ENCODE measurements around the gene VTI1A. TPM values are rescaled to one million over a fixed set of nuclear protein-coding genes. Genes with fewer than 3 reads are reported as not detected.

VTI1A gene
- total and polyA plus RNA-seq, 2 of the 13 experiments (the other 11 are each of a cell fraction or from before 2014, with no cell fraction given), result 11.7 to 32.7 TPM

DNA sequence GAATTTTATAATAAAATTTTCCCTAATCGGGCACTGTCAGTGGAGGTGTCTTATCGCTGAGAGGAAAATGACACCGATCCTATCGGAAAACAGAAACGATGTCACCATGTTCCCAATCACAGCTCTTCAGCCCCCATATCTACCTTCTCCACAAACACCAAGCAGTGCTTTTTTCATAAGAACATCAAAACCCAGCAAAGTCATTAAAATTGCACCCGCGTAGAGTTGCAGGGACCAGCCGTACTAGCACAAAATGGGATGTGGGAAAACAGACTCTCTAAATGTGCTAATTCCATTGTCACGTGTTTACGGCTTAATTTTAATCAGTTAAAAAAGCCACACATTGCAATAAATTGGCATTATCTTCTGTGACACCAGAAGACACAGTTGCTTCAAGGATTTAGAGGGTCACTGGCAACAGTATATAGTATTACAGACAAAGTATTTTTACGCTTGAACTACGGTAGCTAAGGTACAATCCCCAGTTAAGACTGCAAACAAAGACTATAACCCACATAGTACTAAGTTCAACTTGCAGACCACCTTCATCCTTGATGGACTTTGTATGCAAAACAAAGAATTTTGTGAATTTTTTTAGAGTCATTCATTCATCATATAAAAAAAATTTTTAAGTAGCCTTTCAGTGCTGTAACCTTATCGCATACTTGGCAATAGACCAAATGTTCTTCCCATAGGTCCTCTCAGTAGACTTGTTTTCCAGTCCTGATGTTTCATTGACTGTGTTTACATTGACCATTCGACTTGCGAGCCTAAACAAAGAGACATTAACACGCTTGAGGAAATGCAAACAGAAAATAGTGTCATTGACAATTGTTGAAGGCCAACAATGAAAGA is 116.0 kb downstream of the VTI1A start (continued):
- TF ChIP-seq CHCHD3 (CRISPR knock-in tag; IDR thresholded peaks at IDR 0.05), result no peak
- no peak for TF ChIP-seq ADNP (CRISPR knock-in tag; IDR thresholded peaks at IDR 0.05)
- TF ChIP-seq, protein P1, sequence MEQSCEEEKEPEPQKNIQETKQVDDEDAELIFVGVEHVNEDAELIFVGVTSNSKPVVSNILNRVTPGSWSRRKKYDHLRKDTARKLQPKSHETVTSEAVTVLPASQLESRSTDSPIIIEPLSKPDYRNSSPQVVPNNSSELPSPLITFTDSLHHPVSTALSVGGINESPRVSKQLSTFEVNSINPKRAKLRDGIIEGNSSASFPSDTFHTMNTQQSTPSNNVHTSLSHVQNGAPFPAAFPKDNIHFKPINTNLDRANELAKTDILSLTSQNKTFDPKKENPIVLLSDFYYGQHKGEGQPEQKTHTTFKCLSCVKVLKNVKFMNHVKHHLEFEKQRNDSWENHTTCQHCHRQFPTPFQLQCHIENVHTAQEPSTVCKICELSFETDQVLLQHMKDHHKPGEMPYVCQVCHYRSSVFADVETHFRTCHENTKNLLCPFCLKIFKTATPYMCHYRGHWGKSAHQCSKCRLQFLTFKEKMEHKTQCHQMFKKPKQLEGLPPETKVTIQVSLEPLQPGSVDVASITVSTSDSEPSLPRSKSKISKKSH (CRISPR knock-in tag; IDR thresholded peaks at IDR 0.05; ENCODE audit: borderline replicate concordance), result no peak
- no peak for TF ChIP-seq MXI1 (IDR thresholded peaks at IDR 0.05; ENCODE audit: borderline replicate concordance, low read depth, low read length)
- peak; percentile 63; the same call in 1 of the 2 replicates for TF ChIP-seq MEIS2 (CRISPR knock-in tag; IDR thresholded peaks at IDR 0.05)
- no peak for TF ChIP-seq ZNF598 (CRISPR knock-in tag; IDR thresholded peaks at IDR 0.05; ENCODE audit: borderline replicate concordance)
- no peak for TF ChIP-seq ZBTB3 (CRISPR knock-in tag; IDR thresholded peaks at IDR 0.05; ENCODE audit: borderline replicate concordance, low read depth)
- TF ChIP-seq ZNF564 (CRISPR knock-in tag; IDR thresholded peaks at IDR 0.05), result no peak
- no peak for TF ChIP-seq ZNF160 (CRISPR knock-in tag; IDR thresholded peaks at IDR 0.05)
- peak; percentile 12; the same call in 1 of the 2 replicates for TF ChIP-seq HOXA3 (CRISPR knock-in tag; IDR thresholded peaks at IDR 0.05)
- no peak for TF ChIP-seq EZH2 (conservative IDR thresholded peaks at IDR 0.05; ENCODE audit: low read depth, low read length)
- no peak for TF ChIP-seq MAFG (CRISPR knock-in tag; IDR thresholded peaks at IDR 0.05)
- TF ChIP-seq ZMYM3 (CRISPR knock-in tag; IDR thresholded peaks at IDR 0.05), result peak; percentile 17; the same call in 1 of the 2 replicates
- peak; percentile 89 for TF ChIP-seq MED1 (CRISPR knock-in tag; IDR thresholded peaks at IDR 0.05)
- TF ChIP-seq GABPB1 (CRISPR knock-in tag; IDR thresholded peaks at IDR 0.05), result no peak
- peak; percentile 88 for TF ChIP-seq NCOA2 (CRISPR knock-in tag; IDR thresholded peaks at IDR 0.05)
- TF ChIP-seq NFIC (IDR thresholded peaks at IDR 0.05; ENCODE audit: low read length), result peak; percentile 97
- TF ChIP-seq CBFB (CRISPR knock-in tag; IDR thresholded peaks at IDR 0.05), result no peak
- peak; percentile 86 for TF ChIP-seq HDAC2 (CRISPR knock-in tag; IDR thresholded peaks at IDR 0.05)
- TF ChIP-seq HNF4A (CRISPR knock-in tag; IDR thresholded peaks at IDR 0.05), result peak; percentile 70
- TF ChIP-seq AHDC1 (CRISPR knock-in tag; IDR thresholded peaks at IDR 0.05; ENCODE audit: borderline replicate concordance), result peak; percentile 88; the same call in 1 of the 2 replicates
- peak; percentile 67 for TF ChIP-seq ASH2L (IDR thresholded peaks at IDR 0.05; ENCODE audit: insufficient read length, low read depth, low read length)
- no peak for TF ChIP-seq MBD4 (IDR thresholded peaks at IDR 0.05; ENCODE audit: borderline replicate concordance, low read length)
- TF ChIP-seq RARG (CRISPR knock-in tag; IDR thresholded peaks at IDR 0.05; ENCODE audit: low read depth), result no peak
- TF ChIP-seq KMT2B (CRISPR knock-in tag; IDR thresholded peaks at IDR 0.05), result peak; percentile 64; the same call in 1 of the 2 replicates

Measured in HepG2 (cell line).